GM13977 (cell line): ENCODE measurements around the gene IRAK1.

ENCODE experiments used
- DNase-seq: peaks from one replicate; pipeline ENCODE4 v3.0.0; 2012; ENCODE audit warnings: low spot score
- in situ Hi-C: fragments of 300-500 bp; cut with MboI; formaldehyde crosslinking; loops from one replicate; pipeline ENCODE4 v1.12.0; 2022; ENCODE audit warnings: low sequenced_read_pairs, low pct_unique_long_range_greater_than_20kb, mixed read lengths, inconsistent platforms; ENCODE audit not compliant: unreplicated experiment
- TF ChIP-seq, protein P1 (sequence below): IDR thresholded peaks from 2 replicates; pipeline ENCODE4 v1.5.1; 2012; ENCODE audit warnings: mild to moderate bottlenecking, control low read depth; ENCODE audit not compliant: insufficient read depth; ENCODE audit errors: extremely low read depth, missing control alignments

IRAK1 gene

DNA sequence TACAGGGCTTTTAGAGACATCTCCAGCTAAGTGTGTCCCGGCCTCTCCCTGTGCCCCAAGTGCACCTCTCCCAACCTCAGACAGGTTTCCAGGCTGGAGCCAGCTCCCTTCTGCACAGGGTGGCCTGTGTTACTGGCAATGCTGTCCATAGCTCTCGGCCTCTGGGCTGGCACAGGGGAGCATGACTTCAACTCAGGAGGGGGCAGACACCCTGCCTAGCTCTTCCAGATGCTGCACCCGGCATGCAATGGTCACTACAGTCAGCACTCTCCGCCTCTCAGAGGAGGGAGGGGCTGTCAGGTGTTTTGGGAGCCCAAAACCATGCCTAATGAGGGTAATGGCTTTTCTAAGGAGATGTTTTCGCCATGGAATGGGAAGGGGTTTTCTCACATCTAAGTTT, 2.4 kb upstream of the IRAK1 start:
- in situ Hi-C loops, result no loop called here
- TF ChIP-seq, protein P1, sequence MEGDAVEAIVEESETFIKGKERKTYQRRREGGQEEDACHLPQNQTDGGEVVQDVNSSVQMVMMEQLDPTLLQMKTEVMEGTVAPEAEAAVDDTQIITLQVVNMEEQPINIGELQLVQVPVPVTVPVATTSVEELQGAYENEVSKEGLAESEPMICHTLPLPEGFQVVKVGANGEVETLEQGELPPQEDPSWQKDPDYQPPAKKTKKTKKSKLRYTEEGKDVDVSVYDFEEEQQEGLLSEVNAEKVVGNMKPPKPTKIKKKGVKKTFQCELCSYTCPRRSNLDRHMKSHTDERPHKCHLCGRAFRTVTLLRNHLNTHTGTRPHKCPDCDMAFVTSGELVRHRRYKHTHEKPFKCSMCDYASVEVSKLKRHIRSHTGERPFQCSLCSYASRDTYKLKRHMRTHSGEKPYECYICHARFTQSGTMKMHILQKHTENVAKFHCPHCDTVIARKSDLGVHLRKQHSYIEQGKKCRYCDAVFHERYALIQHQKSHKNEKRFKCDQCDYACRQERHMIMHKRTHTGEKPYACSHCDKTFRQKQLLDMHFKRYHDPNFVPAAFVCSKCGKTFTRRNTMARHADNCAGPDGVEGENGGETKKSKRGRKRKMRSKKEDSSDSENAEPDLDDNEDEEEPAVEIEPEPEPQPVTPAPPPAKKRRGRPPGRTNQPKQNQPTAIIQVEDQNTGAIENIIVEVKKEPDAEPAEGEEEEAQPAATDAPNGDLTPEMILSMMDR, result no peak
- DNase-seq, result no peak

- TF ChIP-seq, protein P1, result no peak
- in situ Hi-C loops, result no loop called here
- no peak for DNase-seq
Measured at GRCh38 chrX:154021131-154021611, 1.5 kb upstream of the IRAK1 start.

DNA sequence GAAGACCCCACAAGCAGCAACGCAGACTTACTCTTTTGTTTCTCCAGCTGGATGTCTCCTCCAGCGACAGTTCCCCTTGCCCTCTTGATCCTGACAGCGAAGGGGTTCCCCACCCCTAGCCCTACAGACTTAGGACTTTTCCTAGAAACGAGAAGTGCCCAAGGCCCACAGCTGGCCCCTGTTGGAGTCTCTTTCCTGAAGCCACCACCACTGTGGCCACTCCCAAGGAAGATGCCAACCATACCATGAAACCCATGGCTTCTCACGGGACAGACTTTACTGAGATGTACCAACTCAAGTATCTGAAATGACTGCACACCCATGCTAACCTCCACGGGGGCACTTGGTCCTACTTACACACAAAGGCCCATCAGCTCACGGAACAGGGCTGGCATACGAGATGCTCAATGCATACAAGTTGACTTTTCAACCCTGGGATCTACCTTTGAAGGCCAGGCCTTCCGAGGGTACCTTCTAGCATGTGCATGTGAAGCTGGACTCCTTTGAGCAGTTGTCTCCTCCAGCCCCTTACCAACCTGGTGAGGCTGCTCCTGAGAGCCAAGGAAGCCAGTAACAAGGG, 924 bp upstream of the IRAK1 start:
- TF ChIP-seq, protein P1, result no peak
- in situ Hi-C loops, result no loop called here
- DNase-seq, result no peak

DNA sequence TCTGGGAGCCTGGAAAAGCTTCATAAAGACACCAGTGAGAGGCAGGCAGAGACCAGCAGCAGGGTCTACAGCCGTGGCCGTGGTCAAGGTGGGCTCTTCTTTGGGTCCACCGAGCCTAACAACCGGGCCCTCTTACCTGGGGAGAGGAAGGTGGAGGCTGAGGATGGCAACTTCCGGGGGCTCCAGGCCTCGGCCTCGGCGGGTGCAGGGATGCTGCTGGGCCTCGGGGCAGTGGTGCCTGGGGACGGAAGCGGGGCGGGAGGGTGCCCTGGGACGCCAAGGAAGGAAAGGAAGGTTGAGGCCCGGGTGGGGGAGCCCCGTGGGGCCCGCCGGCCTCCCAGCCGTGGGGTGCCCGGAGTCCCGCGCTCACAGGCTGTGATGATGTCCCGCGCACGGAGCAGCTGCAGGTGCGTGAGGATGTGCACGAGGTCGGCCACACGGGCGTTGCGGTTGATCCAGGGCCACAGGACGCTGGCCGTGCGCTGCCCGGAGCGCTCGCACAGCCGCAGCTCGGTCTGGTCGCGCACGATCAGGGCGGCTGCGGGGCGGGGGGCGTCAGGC, 561 bp downstream of the IRAK1 start:
- in situ Hi-C loops, result no loop called here
- TF ChIP-seq, protein P1, result no peak
- DNase-seq, result no peak

DNA sequence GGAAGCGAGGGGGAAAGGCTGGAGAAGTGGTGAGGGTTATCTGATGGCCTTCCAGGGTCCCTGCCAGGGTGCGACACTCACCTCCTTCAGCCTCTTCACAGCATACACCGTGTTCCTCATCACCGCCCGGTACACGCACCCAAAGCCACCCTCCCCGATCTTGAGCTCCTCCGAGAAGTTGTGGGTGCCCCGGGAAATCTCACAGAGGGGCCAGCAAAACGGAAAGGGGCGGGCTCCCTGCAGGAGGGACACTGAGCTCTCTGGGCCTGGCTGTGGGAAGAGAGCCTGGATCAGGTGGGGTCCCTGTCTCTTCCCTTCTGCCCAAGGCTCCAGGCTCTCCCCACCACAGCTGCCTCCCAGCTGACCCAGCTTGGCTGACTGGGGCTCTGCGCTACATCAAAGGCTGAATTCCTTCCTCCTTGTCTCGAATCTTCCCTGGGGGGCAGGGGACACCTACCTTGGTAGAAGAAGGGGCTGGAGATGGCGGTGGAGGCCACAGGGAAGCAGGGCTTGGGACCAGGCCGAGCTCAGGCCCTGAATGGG, 1.1 kb downstream of the IRAK1 start:
- in situ Hi-C loops, result no loop called here
- TF ChIP-seq, protein P1, result no peak
- no peak for DNase-seq

DNA sequence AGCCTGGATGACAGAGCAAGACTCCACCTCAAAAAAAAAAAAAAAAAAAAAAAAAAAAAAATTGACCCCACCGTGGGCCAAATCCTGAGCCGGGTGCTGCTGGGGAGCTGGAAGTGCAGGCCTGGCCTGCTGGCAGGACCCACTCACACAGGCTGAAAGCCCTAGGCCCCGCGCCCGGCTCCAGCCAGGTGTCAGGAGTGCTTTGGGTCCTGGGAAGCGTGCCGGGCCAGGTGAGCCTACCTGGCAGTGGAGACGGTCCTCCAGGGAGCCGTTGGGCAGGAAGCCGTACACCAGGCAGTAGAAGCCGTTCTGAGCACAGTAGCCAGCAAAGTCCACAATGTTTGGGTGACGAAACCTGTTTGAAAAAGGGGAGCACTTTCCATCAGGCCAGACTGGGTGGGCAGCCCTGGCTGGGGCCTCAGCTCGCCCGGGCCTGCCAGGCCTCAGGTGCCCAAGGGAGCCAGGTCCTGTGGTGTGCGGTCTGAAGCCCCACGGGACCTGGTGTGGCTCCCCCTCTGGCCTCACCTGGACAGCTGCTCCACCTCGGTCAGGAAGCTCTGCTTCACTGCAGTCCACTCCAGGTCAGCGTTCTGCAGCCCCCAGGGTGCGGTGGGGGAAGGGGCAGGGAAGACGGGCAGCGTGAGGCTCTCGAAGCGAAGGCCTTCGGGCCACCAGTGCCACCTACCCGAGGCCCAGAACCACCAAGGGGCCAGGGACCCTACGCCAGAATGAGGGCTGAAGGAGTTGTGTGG, 1.8 kb downstream of the IRAK1 start:
- no peak for DNase-seq
- in situ Hi-C loops, result no loop called here
- TF ChIP-seq, protein P1, result no peak
